Left ventricle myocardium inferior (tissue), 1 donor: Measurements from ENCODE around the gene CDK17. TPM values are rescaled to one million over a fixed set of nuclear protein-coding genes. Genes with fewer than 3 reads are reported as not detected.
"Not testable (repeated sequence)": the region's sequence is repeated elsewhere in the genome, so short reads cannot be mapped to it uniquely, and the experiment has no call there.

Experiments used
- DNase-seq: peaks from one replicate; pipeline ENCODE4 v3.0.0-alpha.2; 2020
- H3K27ac ChIP-seq: fragments of 200-600 bp; replicated peaks from 2 replicates; pipeline ENCODE4 v1.8.0; 2021
- H3K27me3 ChIP-seq: fragments of 200-600 bp; 2 replicates; pipeline ENCODE4 v1.8.0; 2021; ENCODE audit warnings: low read depth
- H3K36me3 ChIP-seq: fragments of 200-600 bp; 2 replicates; pipeline ENCODE4 v1.8.0; 2021
- H3K4me1 ChIP-seq: fragments of 200-600 bp; 2 replicates; pipeline ENCODE4 v1.8.0; 2021
- H3K4me3 ChIP-seq: fragments of 200-600 bp; 2 replicates; pipeline ENCODE4 v1.8.0; 2021; ENCODE audit warnings: mild to moderate bottlenecking, moderate library complexity
- H3K9me3 ChIP-seq: fragments of 200-600 bp; replicated peaks from 2 replicates; pipeline ENCODE4 v1.8.0; 2021
- intact Hi-C: fragments of 100-400 bp; cut with micrococcal nuclease; formaldehyde crosslinking; loops from one replicate; pipeline ENCODE4 v1.11.0; 2022
- total RNA-seq: library from RNA; stranded (reverse); fragmentation: NEBNext Ultra II Directional; extraction: Animal tissue kit (Norgen Biotek cat#: 25700); gene quantifications from one replicate; pipeline ENCODE4 v1.2.1, GENCODE V29; 2021
- TF ChIP-seq, protein P1 (sequence below): fragments of 200-600 bp; IDR thresholded peaks from 2 replicates; pipeline ENCODE4 v1.8.0; 2021; ENCODE audit warnings: antibody characterized with exemption, mild to moderate bottlenecking, borderline replicate concordance
- donor health status: DM: no; HTN: yes; CAD: no; lungs with severe emphysema.

CDK17 gene
- total RNA-seq, 1 donor from 2014 or later = 15.9 TPM

DNA sequence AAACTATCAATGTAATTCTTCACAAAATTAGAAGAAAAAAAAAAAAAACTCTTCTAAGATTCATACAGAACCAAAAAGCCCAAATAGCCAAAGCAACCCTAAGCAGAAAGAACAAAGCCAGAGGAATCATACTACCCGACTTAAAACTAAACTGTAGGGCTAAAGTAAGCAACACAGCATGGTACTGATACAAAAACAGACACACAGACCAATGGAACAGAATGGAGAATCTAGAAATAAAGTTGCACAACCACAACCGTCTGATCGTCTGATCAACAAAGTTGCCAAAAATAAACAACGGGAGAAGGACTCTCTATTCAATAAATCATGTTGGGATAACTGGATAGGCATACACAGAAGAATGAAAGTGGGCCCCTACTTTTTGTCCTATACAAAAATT lies 16.9 kb downstream of the CDK17 start:
- TF ChIP-seq, protein P1, sequence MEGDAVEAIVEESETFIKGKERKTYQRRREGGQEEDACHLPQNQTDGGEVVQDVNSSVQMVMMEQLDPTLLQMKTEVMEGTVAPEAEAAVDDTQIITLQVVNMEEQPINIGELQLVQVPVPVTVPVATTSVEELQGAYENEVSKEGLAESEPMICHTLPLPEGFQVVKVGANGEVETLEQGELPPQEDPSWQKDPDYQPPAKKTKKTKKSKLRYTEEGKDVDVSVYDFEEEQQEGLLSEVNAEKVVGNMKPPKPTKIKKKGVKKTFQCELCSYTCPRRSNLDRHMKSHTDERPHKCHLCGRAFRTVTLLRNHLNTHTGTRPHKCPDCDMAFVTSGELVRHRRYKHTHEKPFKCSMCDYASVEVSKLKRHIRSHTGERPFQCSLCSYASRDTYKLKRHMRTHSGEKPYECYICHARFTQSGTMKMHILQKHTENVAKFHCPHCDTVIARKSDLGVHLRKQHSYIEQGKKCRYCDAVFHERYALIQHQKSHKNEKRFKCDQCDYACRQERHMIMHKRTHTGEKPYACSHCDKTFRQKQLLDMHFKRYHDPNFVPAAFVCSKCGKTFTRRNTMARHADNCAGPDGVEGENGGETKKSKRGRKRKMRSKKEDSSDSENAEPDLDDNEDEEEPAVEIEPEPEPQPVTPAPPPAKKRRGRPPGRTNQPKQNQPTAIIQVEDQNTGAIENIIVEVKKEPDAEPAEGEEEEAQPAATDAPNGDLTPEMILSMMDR = no peak
- Histone ChIP-seq H3K36me3 (no peaks in the 10 kb centered on the region), H3K4me3 (no peak overlapping the region), H3K27me3 (no peaks in the 10 kb centered on the region), H3K27ac (no peak overlapping the region), H3K9me3 (peaks cover 19% of the 10 kb centered on the region), H3K4me1 (peaks cover 59% of the 10 kb centered on the region)
- intact Hi-C loops = no loop called here
- DNase-seq = no peak

DNA sequence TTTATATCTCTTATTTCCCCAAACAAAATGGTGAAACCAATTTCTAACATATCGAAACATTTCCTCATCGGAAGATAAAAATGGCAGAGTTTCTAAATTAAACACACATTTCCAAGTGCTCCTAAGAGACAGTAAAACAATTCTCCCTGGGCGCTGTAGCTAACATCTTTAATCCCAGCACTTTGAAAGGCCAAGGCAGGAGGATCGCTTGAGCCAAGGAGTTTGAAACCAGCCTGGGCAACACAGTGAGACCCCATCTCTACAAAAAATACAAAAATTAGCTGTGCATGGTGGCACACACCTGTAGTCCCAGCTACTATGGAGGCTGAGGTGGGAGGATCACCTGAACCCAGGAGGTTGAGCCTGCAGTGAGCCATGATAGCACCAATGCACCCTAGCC lies 20.5 kb downstream of the CDK17 start:
- intact Hi-C loops, H3K27ac ChIP-seq, H3K36me3 ChIP-seq, DNase-seq, H3K4me3 ChIP-seq, H3K27me3 ChIP-seq: not testable (repeated sequence)
- peaks cover 67% of the 10 kb centered on the region for H3K4me1 ChIP-seq
- H3K9me3 ChIP-seq = peaks cover 25% of the 10 kb centered on the region

DNA sequence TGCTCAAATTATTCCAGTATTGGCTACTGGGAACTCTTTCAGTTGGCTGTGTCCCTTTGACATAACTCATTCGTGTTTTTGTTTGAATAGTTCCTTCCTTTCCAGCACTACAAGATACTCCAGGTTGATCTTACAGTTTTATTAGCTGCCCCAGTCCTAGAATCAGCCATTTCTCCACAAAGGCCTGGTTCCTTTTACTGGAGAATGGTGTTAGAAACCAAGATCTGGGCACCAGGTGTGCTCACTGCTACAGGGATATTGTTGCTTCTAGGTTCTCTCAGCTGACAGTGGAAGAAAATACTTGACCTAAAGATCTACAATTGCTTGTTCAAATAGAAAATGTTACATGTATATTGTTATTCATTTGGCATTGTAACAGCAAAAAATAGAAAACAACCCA lies 21.9 kb downstream of the CDK17 start:
- peaks cover 69% of the 10 kb centered on the region for H3K4me1 ChIP-seq
- H3K36me3 ChIP-seq = no peaks in the 10 kb centered on the region
- intact Hi-C loops = no loop called here
- no peak overlapping the region for H3K4me3 ChIP-seq
- H3K27me3 ChIP-seq = no peaks in the 10 kb centered on the region
- no peak for DNase-seq
- TF ChIP-seq, protein P1 = no peak
- peak overlapping the region; percentile 21 for H3K27ac ChIP-seq
- peaks cover 19% of the 10 kb centered on the region for H3K9me3 ChIP-seq

DNA sequence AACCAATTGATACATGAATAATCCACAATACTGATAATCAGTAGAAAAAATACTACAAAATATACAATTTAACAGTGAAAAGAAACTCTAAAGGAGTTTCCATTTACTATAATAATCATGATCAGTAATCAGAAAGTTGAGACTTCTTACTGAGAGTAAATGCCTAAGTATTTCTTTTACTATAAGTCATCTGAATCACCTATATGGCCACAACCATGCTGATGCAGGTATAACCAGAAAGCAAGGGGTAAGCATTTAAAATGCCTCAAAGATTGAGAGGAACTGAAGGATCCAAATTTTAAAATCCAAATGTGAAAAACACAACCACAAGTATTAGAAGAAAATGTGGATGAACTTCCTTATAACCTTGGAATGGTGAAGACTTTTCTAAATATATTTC lies 23.4 kb downstream of the CDK17 start:
- Histone ChIP-seq H3K27me3 (no peaks in the 10 kb centered on the region), H3K4me3 (no peak overlapping the region), H3K9me3 (peaks cover 10% of the 10 kb centered on the region), H3K27ac (peak overlapping the region; percentile 73), H3K4me1 (peaks cover 75% of the 10 kb centered on the region), H3K36me3 (no peaks in the 10 kb centered on the region)
- no peak for DNase-seq
- intact Hi-C loops = no loop called here
- TF ChIP-seq, protein P1 = no peak

DNA sequence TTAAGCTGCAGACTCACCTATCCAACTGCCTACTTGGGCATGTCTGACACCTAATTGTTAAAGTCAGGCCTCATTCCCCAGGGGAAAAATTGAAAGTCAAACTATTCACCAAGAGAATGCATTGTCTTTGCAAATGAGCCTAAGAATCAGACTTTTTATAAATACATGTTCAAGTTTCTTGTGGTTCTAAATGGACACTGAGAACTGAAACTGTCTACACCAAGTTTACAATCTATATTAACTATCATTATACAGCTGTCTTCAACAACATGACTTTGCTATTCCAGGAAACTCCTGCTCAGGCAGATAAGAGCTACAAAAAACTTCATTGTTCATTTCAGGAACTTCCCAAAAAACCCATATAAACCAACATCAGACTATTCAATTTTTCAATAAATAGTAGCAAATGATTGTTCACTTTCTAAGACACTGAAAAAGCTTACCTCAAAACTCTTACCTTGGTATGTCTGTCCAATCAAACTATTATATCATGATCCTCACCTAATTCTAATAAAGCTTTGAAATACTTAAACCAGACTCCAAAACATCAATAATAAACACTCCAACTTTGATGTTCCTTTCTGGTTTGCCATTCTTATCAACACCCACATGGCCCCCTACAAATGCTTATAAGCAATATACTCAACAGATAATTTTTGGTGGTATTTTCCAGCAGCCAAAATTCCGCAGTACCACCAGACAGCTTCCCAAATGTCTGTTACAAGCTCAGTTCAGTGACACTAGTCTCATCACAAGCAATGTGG lies 24.2 kb downstream of the CDK17 start:
- Histone ChIP-seq H3K36me3 (no peaks in the 10 kb centered on the region), H3K9me3 (peaks cover 10% of the 10 kb centered on the region), H3K4me3 (no peak overlapping the region), H3K4me1 (peaks cover 78% of the 10 kb centered on the region), H3K27me3 (no peaks in the 10 kb centered on the region), H3K27ac (peak overlapping the region; percentile 73)
- intact Hi-C loops = no loop called here
- TF ChIP-seq, protein P1 = no peak
- DNase-seq = no peak

DNA sequence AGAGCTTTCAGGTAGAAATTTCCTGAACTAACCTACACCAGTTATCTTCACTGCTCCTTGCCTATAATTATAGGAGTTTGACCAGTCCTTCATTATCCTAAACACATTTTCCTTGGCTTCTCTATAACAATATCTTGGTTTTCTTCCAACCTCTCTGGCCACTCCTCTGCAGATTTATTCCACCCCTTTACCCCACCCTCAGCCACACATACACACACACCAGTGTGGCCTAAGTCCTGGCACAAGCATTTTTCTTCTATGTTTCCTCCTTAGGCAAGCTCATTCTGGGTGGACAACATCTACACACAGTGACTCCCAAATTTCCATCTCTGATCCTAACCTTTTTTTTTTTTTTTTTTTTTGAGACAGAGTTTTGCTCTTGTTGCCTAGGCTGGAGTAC lies 25.1 kb downstream of the CDK17 start:
- Histone ChIP-seq H3K36me3 (no peaks in the 10 kb centered on the region), H3K27me3 (no peaks in the 10 kb centered on the region), H3K4me3 (no peak overlapping the region), H3K9me3 (peaks cover 10% of the 10 kb centered on the region), H3K4me1 (peaks cover 78% of the 10 kb centered on the region), H3K27ac (peak overlapping the region; percentile 73)
- no peak for DNase-seq
- TF ChIP-seq, protein P1 = no peak
- intact Hi-C loops = no loop called here
